ENCODE data around the gene CDK13.

CDK13 gene

GRCh38 chr7:40135317-40135610 lies 185.2 kb downstream of the CDK13 start:
- TF ChIP-seq CEBPB (IDR thresholded peaks at IDR 0.05) (no peak), TEAD4 (IDR thresholded peaks at IDR 0.05) (no peak), TCF12 (IDR thresholded peaks at IDR 0.05; ENCODE audit: low read depth) (no peak), RAD21 (IDR thresholded peaks at IDR 0.05; ENCODE audit: low read depth) (no peak), YY1 (IDR thresholded peaks at IDR 0.05; ENCODE audit: low read depth) (no peak), FOXM1 (IDR thresholded peaks at IDR 0.05; ENCODE audit: borderline replicate concordance, low read depth) (no peak), MAX (IDR thresholded peaks at IDR 0.05) (no peak), USF1 (IDR thresholded peaks at IDR 0.05) (no peak), EP300 (IDR thresholded peaks at IDR 0.05; ENCODE audit: borderline replicate concordance) (no peak), EGR1 (IDR thresholded peaks at IDR 0.05) (no peak), REST (IDR thresholded peaks at IDR 0.05; ENCODE audit: low read depth) (no peak), CREB1 (IDR thresholded peaks at IDR 0.05; ENCODE audit: low read depth) (no peak), ZBTB7A (IDR thresholded peaks at IDR 0.05; ENCODE audit: low read depth) (no peak)

- no peak for TF ChIP-seq CREB1 (IDR thresholded peaks at IDR 0.05; ENCODE audit: low read depth)
- no peak for TF ChIP-seq MAX (IDR thresholded peaks at IDR 0.05)
- TF ChIP-seq NFIC (IDR thresholded peaks at IDR 0.05) = no peak
- no peak for TF ChIP-seq ZBTB7A (IDR thresholded peaks at IDR 0.05; ENCODE audit: low read depth)
- no peak for TF ChIP-seq TCF12 (IDR thresholded peaks at IDR 0.05; ENCODE audit: low read depth)
- no peak for TF ChIP-seq REST (IDR thresholded peaks at IDR 0.05; ENCODE audit: low read depth)
- no peak for TF ChIP-seq FOXM1 (IDR thresholded peaks at IDR 0.05; ENCODE audit: borderline replicate concordance, low read depth)
- TF ChIP-seq USF1 (IDR thresholded peaks at IDR 0.05) = no peak
- TF ChIP-seq CEBPB (IDR thresholded peaks at IDR 0.05) = no peak
- no peak for TF ChIP-seq EGR1 (IDR thresholded peaks at IDR 0.05)
- TF ChIP-seq RAD21 (IDR thresholded peaks at IDR 0.05; ENCODE audit: low read depth) = no peak
- TF ChIP-seq EP300 (IDR thresholded peaks at IDR 0.05; ENCODE audit: borderline replicate concordance) = no peak
- no peak for TF ChIP-seq YY1 (IDR thresholded peaks at IDR 0.05; ENCODE audit: low read depth)
- TF ChIP-seq TEAD4 (IDR thresholded peaks at IDR 0.05) = no peak
- no peak for TF ChIP-seq TAF1 (IDR thresholded peaks at IDR 0.05; ENCODE audit: low read depth)
Observed at GRCh38 chr7:40137563-40137962, 187.5 kb downstream of the CDK13 start.

GRCh38 chr7:40138973-40139372 lies 188.9 kb downstream of the CDK13 start:
- TF ChIP-seq RAD21 (IDR thresholded peaks at IDR 0.05; ENCODE audit: low read depth) (no peak), TAF1 (IDR thresholded peaks at IDR 0.05; ENCODE audit: low read depth) (no peak), FOXM1 (IDR thresholded peaks at IDR 0.05; ENCODE audit: borderline replicate concordance, low read depth) (no peak), YY1 (IDR thresholded peaks at IDR 0.05; ENCODE audit: low read depth) (no peak), CREB1 (IDR thresholded peaks at IDR 0.05; ENCODE audit: low read depth) (no peak), TEAD4 (IDR thresholded peaks at IDR 0.05) (no peak), USF1 (IDR thresholded peaks at IDR 0.05) (no peak), NFIC (IDR thresholded peaks at IDR 0.05) (no peak), TCF12 (IDR thresholded peaks at IDR 0.05; ENCODE audit: low read depth) (no peak)

- no peak for TF ChIP-seq TCF12 (IDR thresholded peaks at IDR 0.05; ENCODE audit: low read depth)
- TF ChIP-seq EGR1 (IDR thresholded peaks at IDR 0.05) = no peak
- TF ChIP-seq EP300 (IDR thresholded peaks at IDR 0.05; ENCODE audit: borderline replicate concordance) = no peak
Observed at GRCh38 chr7:40147371-40148246, 197.6 kb downstream of the CDK13 start.

- TF ChIP-seq TEAD4 (IDR thresholded peaks at IDR 0.05) (no peak), NFIC (IDR thresholded peaks at IDR 0.05) (no peak), TCF12 (IDR thresholded peaks at IDR 0.05; ENCODE audit: low read depth) (no peak), EP300 (IDR thresholded peaks at IDR 0.05; ENCODE audit: borderline replicate concordance) (no peak), CEBPB (IDR thresholded peaks at IDR 0.05) (no peak), FOXM1 (IDR thresholded peaks at IDR 0.05; ENCODE audit: borderline replicate concordance, low read depth) (no peak), USF1 (IDR thresholded peaks at IDR 0.05) (no peak), CREB1 (IDR thresholded peaks at IDR 0.05; ENCODE audit: low read depth) (no peak), YY1 (IDR thresholded peaks at IDR 0.05; ENCODE audit: low read depth) (no peak), RAD21 (IDR thresholded peaks at IDR 0.05; ENCODE audit: low read depth) (no peak), REST (IDR thresholded peaks at IDR 0.05; ENCODE audit: low read depth) (no peak), EGR1 (IDR thresholded peaks at IDR 0.05) (no peak), MAX (IDR thresholded peaks at IDR 0.05) (no peak), ZBTB7A (IDR thresholded peaks at IDR 0.05; ENCODE audit: low read depth) (no peak), TAF1 (IDR thresholded peaks at IDR 0.05; ENCODE audit: low read depth) (no peak)
Observed at GRCh38 chr7:40148671-40149070, 198.6 kb downstream of the CDK13 start.

Measured in Ishikawa (cell line).